H9 (cell line): Measurements from ENCODE around the gene PPP2R3B. TPM values are rescaled to one million over a fixed set of nuclear protein-coding genes. Genes with fewer than 3 reads are reported as not detected.

ENCODE experiments used
- DNase-seq: peaks from one replicate; pipeline ENCODE4 v3.0.0-alpha.2; 2017
- H2AFZ ChIP-seq: one replicate; pipeline ENCODE4 v1.6.1; 2013; ENCODE audit warnings: mild to moderate bottlenecking, low read length, control low read depth, moderate library complexity
- H2AK5ac ChIP-seq: 2 replicates; pipeline ENCODE4 v1.6.1; 2013; ENCODE audit warnings: low read length, control low read depth, mixed read lengths; ENCODE audit not compliant: insufficient read length
- H2BK120ac ChIP-seq: one replicate; pipeline ENCODE4 v1.6.1; 2013; ENCODE audit warnings: low read depth, mild to moderate bottlenecking, low read length, control low read depth, inconsistent platforms; ENCODE audit not compliant: poor library complexity, severe bottlenecking
- H2BK12ac ChIP-seq: 2 replicates; pipeline ENCODE4 v1.6.1; 2013; ENCODE audit warnings: low read length, control low read depth, mixed read lengths, low read depth; ENCODE audit not compliant: insufficient read length
- H2BK15ac ChIP-seq: 2 replicates; pipeline ENCODE4 v1.6.1; 2013; ENCODE audit warnings: low read depth, low read length, control low read depth
- H2BK20ac ChIP-seq: one replicate; pipeline ENCODE4 v1.6.1; 2013; ENCODE audit warnings: low read depth, mild to moderate bottlenecking, low read length, control low read depth, inconsistent platforms; ENCODE audit not compliant: poor library complexity, severe bottlenecking
- H2BK5ac ChIP-seq: 2 replicates; pipeline ENCODE4 v1.6.1; 2013; ENCODE audit warnings: low read length, control low read depth, mixed read lengths; ENCODE audit not compliant: insufficient read length
- H3K14ac ChIP-seq: 2 replicates; pipeline ENCODE4 v1.6.1; 2013; ENCODE audit warnings: low read length, control low read depth; ENCODE audit not compliant: insufficient read depth
- H3K18ac ChIP-seq: 2 replicates; pipeline ENCODE4 v1.6.1; 2013; ENCODE audit warnings: low read depth, mild to moderate bottlenecking, mixed read lengths, low read length, control low read depth; ENCODE audit not compliant: insufficient read length
- H3K23ac ChIP-seq: 2 replicates; pipeline ENCODE4 v1.6.1; 2013; ENCODE audit warnings: low read length, control low read depth, mixed read lengths, low read depth; ENCODE audit not compliant: insufficient read length
- H3K23me2 ChIP-seq: 2 replicates; pipeline ENCODE4 v1.6.1; 2013; ENCODE audit warnings: low read depth, mild to moderate bottlenecking, mixed read lengths, low read length, control low read depth; ENCODE audit not compliant: insufficient read length, poor library complexity, severe bottlenecking
- H3K27ac ChIP-seq: 2 replicates; pipeline ENCODE4 v1.5.1; 2013; ENCODE audit warnings: low read length, control low read depth, mixed read lengths, low read depth; ENCODE audit not compliant: insufficient read length
- H3K27me3 ChIP-seq: 2 replicates; pipeline ENCODE4 v1.6.1; 2013; ENCODE audit warnings: low read length, control low read depth, inconsistent platforms; ENCODE audit not compliant: insufficient read depth
- H3K4ac ChIP-seq: 2 replicates; pipeline ENCODE4 v1.6.1; 2013; ENCODE audit warnings: low read depth, mild to moderate bottlenecking, control low read depth, inconsistent platforms, low read length, moderate library complexity
- H3K4me1 ChIP-seq: 2 replicates; pipeline ENCODE4 v1.6.1; 2013; ENCODE audit warnings: low read length, control low read depth, inconsistent platforms; ENCODE audit not compliant: insufficient read depth
- H3K4me2 ChIP-seq: 2 replicates; pipeline ENCODE4 v1.6.1; 2013; ENCODE audit warnings: low read length, control low read depth, mixed read lengths; ENCODE audit not compliant: insufficient read length, insufficient read depth
- H3K56ac ChIP-seq: 2 replicates; pipeline ENCODE4 v1.6.1; 2013; ENCODE audit warnings: low read depth, mild to moderate bottlenecking, mixed read lengths, low read length, control low read depth; ENCODE audit not compliant: insufficient read length
- H3K79me1 ChIP-seq: 2 replicates; pipeline ENCODE4 v1.6.1; 2013; ENCODE audit warnings: low read depth, mild to moderate bottlenecking, moderate library complexity, low read length, control low read depth, inconsistent platforms; ENCODE audit not compliant: insufficient read depth, poor library complexity, severe bottlenecking
- H3K79me2 ChIP-seq: 2 replicates; pipeline ENCODE4 v1.6.1; 2013; ENCODE audit warnings: low read length, control low read depth, inconsistent platforms; ENCODE audit not compliant: insufficient read depth
- H3K9ac ChIP-seq: 2 replicates; pipeline ENCODE4 v1.6.1; 2013; ENCODE audit warnings: low read length, control low read depth, mixed read lengths; ENCODE audit not compliant: insufficient read length; ENCODE audit errors: extremely low read depth
- H3K9me3 ChIP-seq: one replicate; pipeline ENCODE4 v1.6.1; 2013; ENCODE audit warnings: low read depth, low read length, inconsistent platforms; ENCODE audit not compliant: control insufficient read depth
- H3T11ph ChIP-seq: one replicate; pipeline ENCODE4 v1.6.1; 2013; ENCODE audit warnings: mild to moderate bottlenecking, low read length, control low read depth, inconsistent platforms
- H4K20me1 ChIP-seq: one replicate; pipeline ENCODE4 v1.6.1; 2013; ENCODE audit not compliant: control insufficient read depth, insufficient read length, insufficient read depth
- H4K5ac ChIP-seq: 2 replicates; pipeline ENCODE4 v1.6.1; 2013; ENCODE audit warnings: low read depth, mild to moderate bottlenecking, mixed read lengths, low read length, control low read depth; ENCODE audit not compliant: insufficient read length
- H4K8ac ChIP-seq: replicated peaks from 2 replicates; pipeline ENCODE4 v1.6.1; 2013; ENCODE audit warnings: low read length, control low read depth, mixed read lengths, low read depth; ENCODE audit not compliant: insufficient read length
- H4K91ac ChIP-seq: 2 replicates; pipeline ENCODE4 v1.6.1; 2013; ENCODE audit warnings: low read depth, mild to moderate bottlenecking, moderate library complexity, mixed read lengths, low read length, control low read depth; ENCODE audit not compliant: insufficient read length
- H3K27ac Mint-ChIP-seq, 3 experiments: 2 replicates in 2 of 3; 3 replicates in 1 of 3; pipeline ENCODE4 v1.8.0; 2020 to 2021; ENCODE audit warnings: mixed read lengths in 3 of 3, mild to moderate bottlenecking in 1 of 3, moderate library complexity in 1 of 3
- H3K27me3 Mint-ChIP-seq: 2 replicates; pipeline ENCODE4 v1.8.0; 2021; ENCODE audit warnings: low read depth, mild to moderate bottlenecking, moderate library complexity, mixed read lengths
- H3K36me3 Mint-ChIP-seq, 3 experiments: 2 replicates in 2 of 3; 3 replicates in 1 of 3; pipeline ENCODE4 v1.8.0; 2020 to 2021; ENCODE audit warnings: low read depth in 3 of 3, mixed read lengths in 3 of 3; ENCODE audit not compliant: insufficient read depth in 1 of 3
- H3K4me1 Mint-ChIP-seq, 2 experiments: 2 replicates each; pipeline ENCODE4 v1.8.0; 2020; ENCODE audit warnings: mixed read lengths in 2 of 2
- H3K4me3 Mint-ChIP-seq, 2 experiments: 2 replicates in 1 of 2; 3 replicates in 1 of 2; pipeline ENCODE4 v1.8.0; 2020 to 2021; ENCODE audit warnings: mild to moderate bottlenecking in 2 of 2, mixed read lengths in 2 of 2, moderate library complexity in 1 of 2
- H3K9me3 Mint-ChIP-seq, 2 experiments: 2 replicates in 1 of 2; 3 replicates in 1 of 2; pipeline ENCODE4 v1.8.0; 2020; ENCODE audit warnings: mild to moderate bottlenecking in 2 of 2, mixed read lengths in 2 of 2, moderate library complexity in 1 of 2
- CTCF ChIP-seq: fragments of 200-600 bp; sonication (generic); conservative IDR thresholded peaks from 3 replicates; pipeline ENCODE4 v1.8.0; 2021; ENCODE audit warnings: antibody characterized with exemption, mild to moderate bottlenecking
- WGBS: extraction: QIAGEN DNeasy Blood & Tissue Kit; methylation state at CpG from one replicate; pipeline ENCODE4 v1.1.7; 2013; ENCODE audit warnings: missing lambda C conversion rate, low lambda C conversion rate, mixed read lengths; ENCODE audit not compliant: insufficient read length; ENCODE audit errors: extremely low coverage; 5-methylcytosine and 5-hydroxymethylcytosine counted together
- long read RNA-seq: library from polyadenylated mRNA; unstranded; transcript quantifications from one replicate; pipeline ENCODE4 v2.0.0, GENCODE V29; 2020
- total RNA-seq: library from RNA; stranded (reverse); gene quantifications from 2 replicates; pipeline ENCODE4 v1.2.1, GENCODE V29; 2021

The PPP2R3B gene
- total RNA-seq: 63.3 and 72.1 TPM in 2 replicates
- long read RNA-seq, partial matches to known transcripts: 4 of 13 reads
- long read RNA-seq, other reads (novel, unspliced or antisense): 8 of 13 reads

GRCh38 chrX:386768-387575, at the start of gene PPP2R3B:
PPP2R3B (minus strand) TSS chrX:386907; CDS start chrX:386691, 216 bp downstream.
- Histone ChIP-seq H3K27ac (no peak within 1 kb of the TSS), H2BK20ac (no peak within 1 kb of the TSS), H4K20me1 (no peaks in the 10 kb centered on the region), H3K27me3 (no peaks in the 10 kb centered on the region), H3K79me2 (peaks cover 2% of the 10 kb centered on the region; the same call in 1 of the 2 replicates), H2BK15ac (no peak within 1 kb of the TSS), H3K23me2 (peaks cover 5% of the 10 kb centered on the region), H3K23ac (no peak within 1 kb of the TSS), H3K56ac (no peak within 1 kb of the TSS), H2AK5ac (no peak within 1 kb of the TSS), H4K8ac (no peak within 1 kb of the TSS), H4K5ac (peak within 1 kb of the TSS; percentile 39), H4K91ac (no peak within 1 kb of the TSS), H3K9ac (peak within 1 kb of the TSS; percentile 92), H3K4me1 (no peaks in the 10 kb centered on the region), H3K4me2 (peak within 1 kb of the TSS; percentile 81), H3K9me3 (no peaks in the 10 kb centered on the region), H2BK12ac (no peak within 1 kb of the TSS), H2BK120ac (no peak within 1 kb of the TSS), H3K14ac (peak within 1 kb of the TSS; percentile 96), H3K79me1 (no peaks in the 10 kb centered on the region), H2BK5ac (peak within 1 kb of the TSS; percentile 48), H3K4ac (no peak within 1 kb of the TSS; the same call in 1 of the 2 replicates), H2AFZ (no peak within 1 kb of the TSS), H3K18ac (peak within 1 kb of the TSS; percentile 97), H3T11ph (no peak within 1 kb of the TSS)
- no peaks in the 10 kb centered on the region; a peak in 1 of 5 replicates for H3K9me3 Mint-ChIP-seq
- H3K36me3 Mint-ChIP-seq: peaks cover 4 to 7% (median 4%) of the 10 kb centered on the region in 3 experiments; a peak in 6 of 7 replicates
- no peak for TF ChIP-seq CTCF
- no CpG with 5 or more reads among the region's 102 CpGs for WGBS
- H3K27ac Mint-ChIP-seq: peak within 1 kb of the TSS; percentile 97 to 100 (median 98)
- peak within 1 kb of the TSS; percentile 90 to 92 for H3K4me3 Mint-ChIP-seq
- peak; percentile 99 for DNase-seq
- peaks cover 0 to 8% of the 10 kb centered on the region in 2 experiments; a peak in 2 of 4 replicates for H3K4me1 Mint-ChIP-seq
- H3K27me3 Mint-ChIP-seq: peaks cover 3% of the 10 kb centered on the region; the same call in 1 of the 2 replicates
